Activated naive CD4-positive, alpha-beta T cell treated with anti-CD3 and anti-CD28 coated beads, Interleukin-2, amount 50 U/mL, for 24 hours (primary cell): ENCODE results near the gene UBQLN1.
"Not testable (repeated sequence)": the region's sequence is repeated elsewhere in the genome, so short reads cannot be mapped to it uniquely, and the experiment has no call there.

Experiments
- H3K27ac Mint-ChIP-seq: one replicate; pipeline ENCODE4 v1.8.0; 2021; ENCODE audit warnings: mild to moderate bottlenecking, mixed read lengths
- H3K27me3 Mint-ChIP-seq: one replicate; pipeline ENCODE4 v1.8.0; 2021; ENCODE audit warnings: mixed read lengths
- H3K36me3 Mint-ChIP-seq: one replicate; pipeline ENCODE4 v1.8.0; 2021; ENCODE audit warnings: mixed read lengths
- H3K4me1 Mint-ChIP-seq: one replicate; pipeline ENCODE4 v1.8.0; 2021; ENCODE audit warnings: mixed read lengths
- H3K4me3 Mint-ChIP-seq: one replicate; pipeline ENCODE4 v1.8.0; 2021; ENCODE audit warnings: mild to moderate bottlenecking, mixed read lengths
- H3K9me3 Mint-ChIP-seq: one replicate; pipeline ENCODE4 v1.8.0; 2021; ENCODE audit warnings: mixed read lengths

The UBQLN1 gene

DNA sequence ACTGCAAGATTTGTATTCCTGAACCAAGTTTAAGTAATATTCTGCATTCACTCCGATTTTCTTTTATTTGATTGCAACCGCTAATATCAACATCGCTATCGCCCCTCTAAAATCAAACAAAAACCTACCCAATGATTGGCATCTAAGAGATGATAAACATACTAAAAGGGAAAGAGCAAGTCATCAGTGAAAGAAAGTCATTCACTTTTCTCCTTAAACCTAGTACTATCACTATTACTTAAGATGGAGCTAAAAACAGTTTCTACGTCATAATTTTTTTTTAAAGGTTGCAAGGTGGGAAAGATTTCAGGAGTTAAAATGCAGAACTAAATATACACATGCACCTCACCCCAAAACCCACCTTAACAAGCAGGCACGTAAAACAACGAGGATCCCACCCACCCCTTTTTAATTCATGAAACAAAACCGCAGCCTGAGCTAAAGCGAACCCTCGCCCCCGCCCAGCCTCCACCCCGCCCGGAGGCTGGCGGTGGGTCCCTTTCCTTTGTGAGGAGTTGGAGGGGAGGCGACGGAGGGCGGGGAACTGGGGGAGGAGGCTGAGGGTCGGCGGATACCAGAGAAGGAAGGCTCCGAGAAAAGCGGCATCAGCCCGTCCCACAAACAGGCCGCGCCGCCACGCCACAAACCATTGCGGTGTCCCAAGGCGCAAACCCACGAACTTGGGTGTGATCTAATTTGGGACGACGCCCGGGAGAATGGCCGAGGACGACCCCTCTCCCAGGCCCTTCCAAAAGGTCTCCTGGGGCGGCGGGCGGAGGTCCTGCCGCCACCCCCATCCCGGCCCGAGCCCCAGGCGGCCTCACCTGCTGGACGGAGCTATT is 861 bp downstream of the UBQLN1 start:
- H3K4me1 Mint-ChIP-seq = peaks cover 58% of the 10 kb centered on the region
- H3K27ac Mint-ChIP-seq = peak overlapping the region; percentile 90

DNA sequence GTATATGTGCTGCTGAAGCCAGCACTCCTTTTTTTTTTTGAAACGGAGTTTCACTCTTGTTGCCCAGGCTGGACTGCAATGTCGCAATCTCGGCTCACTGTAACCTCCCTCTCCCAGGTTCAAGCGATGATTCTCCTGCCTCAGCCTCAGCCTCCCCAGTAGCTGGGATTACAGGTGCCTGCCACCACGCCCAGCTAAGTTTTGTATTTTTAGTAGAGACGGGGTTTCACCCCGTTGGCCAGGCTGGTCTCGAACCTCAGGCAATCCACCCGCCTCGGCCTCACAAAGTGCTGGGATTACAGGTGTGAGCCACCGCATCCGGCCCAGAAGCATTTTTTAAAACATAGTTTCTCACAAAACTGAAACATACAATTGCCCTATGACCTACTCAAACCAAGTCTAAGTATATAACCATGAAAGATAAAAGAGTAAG is 2.5 kb downstream of the UBQLN1 start:
- H3K4me1 Mint-ChIP-seq = peaks cover 72% of the 10 kb centered on the region
- H3K36me3 Mint-ChIP-seq = peaks cover 11% of the 10 kb centered on the region
- not testable (repeated sequence) for H3K9me3 Mint-ChIP-seq, H3K27me3 Mint-ChIP-seq
- peak overlapping the region; percentile 89 for H3K4me3 Mint-ChIP-seq
- H3K27ac Mint-ChIP-seq = peak overlapping the region; percentile 90

More for the DNA sequence above, 861 bp downstream of the UBQLN1 start:
- H3K27me3 Mint-ChIP-seq = no peaks in the 10 kb centered on the region
- H3K36me3 Mint-ChIP-seq = peaks cover 11% of the 10 kb centered on the region
- no peaks in the 10 kb centered on the region for H3K9me3 Mint-ChIP-seq
- H3K4me3 Mint-ChIP-seq = peak overlapping the region; percentile 89

DNA sequence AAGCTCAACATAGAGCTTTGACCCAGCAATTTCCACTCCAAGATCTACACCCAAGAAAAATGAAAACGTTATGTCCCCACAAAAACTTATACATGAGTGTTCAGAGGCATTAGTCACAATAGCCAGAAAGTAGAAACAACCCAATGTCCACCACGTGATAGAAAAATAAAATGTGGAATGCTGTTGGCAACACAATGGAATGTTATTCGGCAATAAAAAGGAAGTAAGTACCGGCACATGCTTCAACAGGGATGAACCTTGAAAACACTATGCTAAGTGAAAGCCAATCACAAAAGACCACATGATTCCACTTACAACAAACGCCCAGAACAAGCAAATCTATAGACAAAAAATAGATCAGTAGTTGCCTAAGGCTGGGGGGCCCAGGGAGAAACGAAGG is 6.0 kb downstream of the UBQLN1 start:
- Mint-ChIP-seq H3K9me3 (no peaks in the 10 kb centered on the region), H3K4me3 (peak overlapping the region; percentile 60), H3K27me3 (no peaks in the 10 kb centered on the region), H3K27ac (peak overlapping the region; percentile 62), H3K36me3 (peaks cover 11% of the 10 kb centered on the region), H3K4me1 (peaks cover 88% of the 10 kb centered on the region)

DNA sequence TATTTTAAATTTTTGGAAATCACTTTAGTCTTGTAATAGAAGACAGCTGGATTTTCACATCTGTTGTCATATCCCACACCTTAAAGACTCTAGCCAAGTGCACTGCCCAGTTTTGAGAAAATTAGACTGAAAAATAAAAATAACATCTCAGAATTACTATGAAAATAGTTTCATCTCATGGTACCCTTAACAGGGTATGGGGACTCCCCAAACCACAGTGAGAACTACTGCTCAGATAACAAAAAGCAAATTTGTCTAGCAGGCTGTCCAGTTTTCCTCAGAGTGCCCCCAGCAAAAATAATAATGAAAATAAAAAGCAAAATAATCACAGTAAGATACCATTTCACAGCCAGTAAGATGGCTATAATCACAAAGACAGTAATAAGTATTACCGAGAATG is 6.5 kb downstream of the UBQLN1 start:
- H3K4me1 Mint-ChIP-seq = peaks cover 86% of the 10 kb centered on the region
- no peaks in the 10 kb centered on the region for H3K27me3 Mint-ChIP-seq
- no peaks in the 10 kb centered on the region for H3K9me3 Mint-ChIP-seq
- peak overlapping the region; percentile 60 for H3K4me3 Mint-ChIP-seq
- peak overlapping the region; percentile 62 for H3K27ac Mint-ChIP-seq
- peaks cover 9% of the 10 kb centered on the region for H3K36me3 Mint-ChIP-seq

DNA sequence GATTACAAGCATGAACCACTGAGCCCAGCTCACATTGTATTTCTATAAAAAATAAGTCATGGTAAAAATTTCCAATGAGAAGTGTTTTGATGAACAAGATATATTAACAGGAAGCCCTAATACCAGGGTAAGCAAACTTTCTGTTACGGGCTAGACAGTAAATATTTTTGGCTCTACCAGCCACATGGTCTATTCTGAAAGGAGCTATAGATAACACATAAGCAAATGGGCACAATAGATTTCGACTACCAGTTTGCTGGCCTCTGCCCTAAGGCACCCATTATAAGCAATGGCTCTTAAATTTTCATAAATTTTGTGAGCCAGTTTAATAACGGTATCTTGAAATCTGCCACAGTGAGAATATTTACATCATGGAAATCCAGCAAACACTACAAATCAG is 8.1 kb downstream of the UBQLN1 start:
- H3K36me3 Mint-ChIP-seq = no peaks in the 10 kb centered on the region
- H3K4me1 Mint-ChIP-seq = peaks cover 82% of the 10 kb centered on the region
- no peak overlapping the region for H3K27ac Mint-ChIP-seq
- H3K4me3 Mint-ChIP-seq = peak overlapping the region; percentile 27
- H3K9me3 Mint-ChIP-seq = no peaks in the 10 kb centered on the region
- no peaks in the 10 kb centered on the region for H3K27me3 Mint-ChIP-seq

DNA sequence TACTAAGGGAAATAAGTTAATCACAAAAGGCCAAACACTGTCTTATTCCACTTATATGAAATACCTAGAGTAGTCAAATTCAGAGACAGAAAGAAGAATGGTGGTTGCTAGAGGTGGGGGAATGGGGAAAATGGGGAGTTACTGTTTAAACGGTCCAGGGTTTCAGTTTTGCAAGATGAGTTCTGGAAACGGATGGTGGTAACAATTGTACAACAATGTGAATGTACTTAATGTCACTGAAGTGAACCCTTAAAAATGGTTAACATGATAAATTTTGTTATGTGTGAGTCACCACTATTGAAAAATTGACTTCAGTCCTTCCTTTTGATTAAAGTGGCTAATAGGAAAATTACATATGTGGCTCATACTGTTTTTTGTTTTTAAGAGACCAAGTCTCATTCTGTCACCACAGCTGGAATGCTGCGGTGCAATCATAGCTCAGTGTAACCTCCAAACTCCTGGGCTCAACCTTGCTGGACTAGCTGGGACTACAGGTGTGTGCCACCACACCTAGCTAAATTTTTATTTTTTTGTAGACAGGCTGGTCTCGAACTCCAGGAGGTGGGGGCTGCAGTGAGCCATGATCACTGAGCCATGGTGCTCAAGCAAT is 8.7 kb downstream of the UBQLN1 start:
- Mint-ChIP-seq H3K4me3 (no peak overlapping the region), H3K9me3 (no peaks in the 10 kb centered on the region), H3K27me3 (no peaks in the 10 kb centered on the region), H3K36me3 (no peaks in the 10 kb centered on the region), H3K4me1 (peaks cover 83% of the 10 kb centered on the region), H3K27ac (peak overlapping the region; percentile 39)

DNA sequence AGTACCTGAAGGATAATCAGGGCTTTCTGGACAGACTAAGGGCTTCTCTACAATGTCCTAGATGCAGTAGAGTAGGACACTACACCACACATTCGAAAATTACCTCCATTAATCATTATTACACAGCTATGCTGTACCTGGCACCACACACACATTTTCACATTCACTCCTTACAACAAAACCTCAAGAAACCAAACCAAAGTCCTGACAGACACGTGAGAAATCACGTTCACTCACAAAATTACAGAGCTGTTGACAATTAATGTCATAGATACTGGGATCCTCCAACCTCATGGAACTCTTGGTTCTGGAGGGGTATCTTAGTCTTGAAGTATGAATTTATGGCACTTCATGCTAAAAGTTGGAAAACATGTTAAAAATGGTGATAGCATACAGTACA is 16.3 kb downstream of the UBQLN1 start:
- Mint-ChIP-seq H3K9me3 (no peaks in the 10 kb centered on the region), H3K4me3 (no peak overlapping the region), H3K27me3 (no peaks in the 10 kb centered on the region), H3K27ac (peak overlapping the region; percentile 14), H3K36me3 (no peaks in the 10 kb centered on the region), H3K4me1 (peaks cover 87% of the 10 kb centered on the region)

DNA sequence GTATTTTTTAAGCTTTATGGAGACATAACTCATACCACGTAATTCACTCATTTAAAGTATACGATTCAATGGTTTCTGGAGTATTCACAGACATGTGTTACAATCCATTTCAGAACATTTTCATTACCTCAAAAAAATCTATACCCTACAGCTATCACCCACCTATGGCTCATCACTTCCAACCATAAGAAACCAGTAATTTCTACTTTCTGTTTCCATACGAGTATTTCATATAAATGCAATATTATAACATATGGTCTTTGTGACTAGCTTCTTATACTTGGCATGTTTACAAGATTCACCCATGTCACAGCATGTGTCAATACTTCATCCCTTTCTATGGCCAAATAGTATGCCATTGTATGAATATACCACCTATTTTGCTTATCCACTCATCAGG is 18.8 kb downstream of the UBQLN1 start:
- Mint-ChIP-seq H3K27ac (peak overlapping the region; percentile 71), H3K9me3 (no peaks in the 10 kb centered on the region), H3K4me3 (peak overlapping the region; percentile 46), H3K4me1 (peaks cover 81% of the 10 kb centered on the region), H3K36me3 (peaks cover 4% of the 10 kb centered on the region), H3K27me3 (no peaks in the 10 kb centered on the region)

DNA sequence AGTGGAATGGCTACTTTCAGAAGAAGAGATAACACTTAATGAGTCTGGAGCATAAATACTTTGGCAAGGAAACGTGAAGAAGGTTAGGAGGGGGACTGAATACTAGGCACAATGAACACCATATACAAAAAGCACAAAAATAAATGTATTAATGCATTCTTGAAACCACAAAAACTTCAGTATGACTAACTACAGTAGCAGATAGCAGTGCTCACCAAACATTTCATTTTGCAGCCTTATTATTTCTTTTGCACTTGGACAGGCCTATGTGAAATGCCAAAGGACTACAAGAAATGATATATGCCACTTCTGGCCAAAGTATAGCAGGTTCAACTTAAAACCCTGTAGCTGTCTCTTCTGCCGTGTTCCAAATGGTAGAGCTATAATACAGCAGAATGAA is 26.3 kb downstream of the UBQLN1 start:
- H3K9me3 Mint-ChIP-seq = no peaks in the 10 kb centered on the region
- H3K4me1 Mint-ChIP-seq = peaks cover 28% of the 10 kb centered on the region

DNA sequence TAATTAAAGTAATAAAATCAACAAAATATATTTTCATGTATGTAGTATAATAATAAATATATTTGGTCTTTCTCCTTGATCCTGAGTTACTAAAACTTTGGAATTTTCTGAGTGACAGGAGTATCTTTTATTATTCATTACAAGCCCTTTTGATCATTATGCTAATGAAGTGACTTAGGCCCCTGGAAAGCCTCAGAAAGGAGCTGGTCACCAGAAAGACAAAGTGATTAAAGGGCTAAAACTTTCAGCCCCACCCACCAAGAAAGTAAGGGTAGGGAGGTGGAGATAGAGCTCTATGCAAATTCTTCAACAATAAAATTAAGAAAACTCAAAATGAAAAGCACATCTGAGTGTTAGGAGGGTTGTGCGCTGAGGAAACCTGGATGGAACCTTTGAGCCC is 27.5 kb downstream of the UBQLN1 start:
- no peaks in the 10 kb centered on the region for H3K27me3 Mint-ChIP-seq
- H3K9me3 Mint-ChIP-seq = no peaks in the 10 kb centered on the region
- peaks cover 12% of the 10 kb centered on the region for H3K36me3 Mint-ChIP-seq
- no peak overlapping the region for H3K4me3 Mint-ChIP-seq
- peaks cover 19% of the 10 kb centered on the region for H3K4me1 Mint-ChIP-seq
- H3K27ac Mint-ChIP-seq = no peak overlapping the region

More for the DNA sequence above, 26.3 kb downstream of the UBQLN1 start:
- Mint-ChIP-seq H3K27ac (peak overlapping the region; percentile 36), H3K27me3 (no peaks in the 10 kb centered on the region), H3K4me3 (no peak overlapping the region), H3K36me3 (peaks cover 12% of the 10 kb centered on the region)

DNA sequence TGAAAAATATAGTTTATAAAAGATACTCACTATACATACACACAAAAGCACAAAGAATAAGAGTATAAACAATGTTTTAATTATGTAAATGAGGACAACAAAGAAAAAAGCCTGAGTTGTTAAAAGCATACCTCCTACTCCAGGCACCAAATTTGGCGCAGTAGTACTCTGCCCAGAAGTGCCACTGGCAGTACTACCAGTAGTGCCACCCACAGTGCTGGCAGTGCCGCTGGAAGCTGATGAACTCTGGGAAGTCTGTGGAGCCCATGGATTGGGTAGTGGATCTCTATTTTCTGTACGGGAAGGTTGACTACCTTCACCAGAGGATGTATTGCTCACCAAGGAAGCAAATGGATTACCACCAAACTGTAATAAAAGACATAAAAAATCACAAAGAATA is 30.2 kb downstream of the UBQLN1 start:
- H3K9me3 Mint-ChIP-seq = no peaks in the 10 kb centered on the region
- no peaks in the 10 kb centered on the region for H3K27me3 Mint-ChIP-seq
- peaks cover 25% of the 10 kb centered on the region for H3K4me1 Mint-ChIP-seq
- no peak overlapping the region for H3K4me3 Mint-ChIP-seq
- peaks cover 13% of the 10 kb centered on the region for H3K36me3 Mint-ChIP-seq
- no peak overlapping the region for H3K27ac Mint-ChIP-seq

DNA sequence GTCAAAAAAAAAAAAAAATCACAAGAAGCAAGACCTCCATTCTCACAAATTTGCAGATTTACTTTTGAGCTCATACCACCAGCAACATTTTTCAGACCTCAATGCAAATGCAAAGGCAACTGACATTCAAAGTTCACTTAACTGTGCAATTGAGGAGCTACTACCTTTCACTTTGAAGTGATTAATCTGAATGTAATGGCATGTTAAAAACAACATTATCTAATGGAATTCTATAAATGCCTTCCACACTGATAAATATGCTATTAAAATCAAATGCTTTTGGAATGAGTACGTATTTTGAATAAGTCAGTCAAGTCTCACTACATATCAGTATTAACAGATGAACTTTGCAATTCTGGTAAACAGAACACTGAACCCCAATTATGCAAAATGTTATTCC is 32.3 kb downstream of the UBQLN1 start:
- Mint-ChIP-seq H3K27ac (no peak overlapping the region), H3K4me1 (peaks cover 31% of the 10 kb centered on the region), H3K27me3 (no peaks in the 10 kb centered on the region), H3K36me3 (peaks cover 16% of the 10 kb centered on the region), H3K4me3 (no peak overlapping the region), H3K9me3 (no peaks in the 10 kb centered on the region)

DNA sequence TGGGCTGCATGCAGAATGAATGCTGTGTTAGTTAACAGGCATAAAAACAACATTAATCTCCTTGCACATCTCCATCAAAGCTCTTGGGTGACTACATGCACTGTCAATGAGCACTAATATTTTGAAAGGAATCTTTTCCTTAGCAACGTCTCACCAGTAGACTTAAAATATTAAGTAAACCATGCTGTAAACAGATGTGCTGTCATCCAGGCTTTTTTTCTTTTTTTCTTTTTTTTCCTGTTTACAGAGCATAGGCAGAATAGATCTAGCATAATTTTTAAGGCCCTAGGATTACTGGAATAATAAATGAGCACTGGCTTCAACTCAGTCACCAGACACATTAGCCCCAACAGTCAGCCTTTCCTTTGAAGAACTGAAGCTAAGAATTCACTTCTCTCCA is 36.3 kb downstream of the UBQLN1 start:
- Mint-ChIP-seq H3K36me3 (peaks cover 13% of the 10 kb centered on the region), H3K9me3 (no peaks in the 10 kb centered on the region), H3K27ac (no peak overlapping the region), H3K4me3 (no peak overlapping the region), H3K27me3 (no peaks in the 10 kb centered on the region), H3K4me1 (peaks cover 35% of the 10 kb centered on the region)

DNA sequence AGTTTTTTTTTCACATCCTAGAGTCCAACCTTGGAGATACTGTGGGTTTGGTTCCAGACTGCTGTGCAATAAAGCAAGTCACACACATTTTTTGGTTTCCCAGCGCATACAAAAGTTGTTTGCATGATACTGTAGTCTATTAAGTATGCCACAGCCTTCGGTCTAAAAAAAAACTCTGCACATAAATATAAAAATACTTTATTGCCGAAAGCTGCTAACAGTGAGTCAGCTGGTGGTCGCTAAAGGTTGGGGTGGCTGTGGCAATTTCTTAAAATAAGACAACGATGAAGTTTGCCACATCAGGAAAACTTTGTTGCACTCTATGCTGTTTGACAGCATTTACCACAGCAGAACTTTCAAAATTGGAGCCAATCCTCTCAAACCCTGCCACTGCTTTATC is 37.4 kb downstream of the UBQLN1 start:
- Mint-ChIP-seq H3K9me3 (no peaks in the 10 kb centered on the region), H3K4me3 (no peak overlapping the region), H3K36me3 (peaks cover 17% of the 10 kb centered on the region), H3K27me3 (no peaks in the 10 kb centered on the region), H3K4me1 (peaks cover 46% of the 10 kb centered on the region), H3K27ac (no peak overlapping the region)

DNA sequence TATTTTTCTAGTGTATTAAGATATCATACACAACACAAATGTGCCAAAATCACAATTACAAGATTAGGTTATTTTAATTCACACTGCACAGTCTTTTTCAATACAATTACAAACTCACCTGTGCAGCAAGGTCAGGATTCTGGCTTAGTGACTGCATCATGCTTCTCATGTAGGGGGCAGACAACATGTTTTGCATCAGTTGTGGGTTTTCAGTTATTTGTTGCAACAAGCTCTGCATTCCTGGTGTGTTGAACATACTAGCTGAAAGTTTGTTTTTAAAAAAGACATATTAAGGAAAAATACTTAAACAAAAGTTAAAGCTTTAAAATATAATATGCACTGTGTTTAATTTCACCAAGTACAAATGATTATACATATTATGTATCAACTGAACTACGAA is 38.7 kb downstream of the UBQLN1 start:
- no peak overlapping the region for H3K4me3 Mint-ChIP-seq
- H3K36me3 Mint-ChIP-seq = peaks cover 17% of the 10 kb centered on the region
- no peak overlapping the region for H3K27ac Mint-ChIP-seq
- H3K27me3 Mint-ChIP-seq = no peaks in the 10 kb centered on the region
- peaks cover 41% of the 10 kb centered on the region for H3K4me1 Mint-ChIP-seq
- H3K9me3 Mint-ChIP-seq = no peaks in the 10 kb centered on the region

DNA sequence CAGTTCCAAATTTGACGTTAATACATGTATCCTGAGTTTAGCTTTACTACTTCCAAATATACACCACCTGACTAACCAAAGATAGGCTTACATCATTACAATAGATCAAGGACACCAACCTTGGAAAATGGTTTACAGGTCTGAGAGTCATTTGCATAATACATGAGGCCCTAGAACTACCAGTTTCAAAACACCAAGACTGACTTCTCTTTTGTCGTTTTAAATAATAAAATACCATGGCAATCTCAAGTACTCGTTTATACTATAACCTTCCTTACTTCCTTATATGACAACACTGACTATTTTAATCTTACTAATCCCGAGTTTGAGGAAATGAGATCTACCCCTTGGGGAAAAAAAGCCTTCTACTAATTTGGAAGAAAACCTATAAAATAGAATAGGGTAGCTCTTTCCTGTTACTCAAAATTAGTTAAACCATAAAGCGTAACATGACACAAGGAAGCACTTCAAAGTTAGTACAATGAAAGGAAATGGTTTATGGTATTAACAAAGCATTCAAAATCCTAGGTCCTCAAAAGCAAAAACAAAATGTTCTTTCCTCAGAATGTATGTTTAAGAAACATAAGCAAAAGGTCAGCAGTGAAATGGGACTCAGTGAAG is 42.1 kb downstream of the UBQLN1 start:
- no peaks in the 10 kb centered on the region for H3K27me3 Mint-ChIP-seq
- peaks cover 10% of the 10 kb centered on the region for H3K36me3 Mint-ChIP-seq
- peaks cover 26% of the 10 kb centered on the region for H3K4me1 Mint-ChIP-seq
- no peaks in the 10 kb centered on the region for H3K9me3 Mint-ChIP-seq
- no peak overlapping the region for H3K27ac Mint-ChIP-seq
- H3K4me3 Mint-ChIP-seq = no peak overlapping the region
